Activated CD4-positive, alpha-beta T cell treated with anti-CD3 and anti-CD28 coated beads, Interleukin-2, Interleukin-4, amounts not matched to agents 100 ng/mL and 50 ng/mL, durations not matched to agents 16 hours and 8 hours (primary cell): ENCODE results near the gene IL18BP.

ENCODE experiments used
- DNase-seq: peaks from one replicate; pipeline ENCODE4 v3.0.0-alpha.2; 2020; ENCODE audit warnings: low spot score

IL18BP gene

GRCh38 chr11:71996946-71997345 is 1.8 kb upstream of the IL18BP start:
- DNase-seq: no peak

- no peak for DNase-seq
Measured at GRCh38 chr11:71997594-71997993, 1.1 kb upstream of the IL18BP start.

- no peak for DNase-seq
Measured at GRCh38 chr11:71998061-71998460, 648 bp upstream of the IL18BP start.

- no peak for DNase-seq
Measured at GRCh38 chr11:71999362-71999761, 653 bp downstream of the IL18BP start.

- no peak for DNase-seq
Measured at GRCh38 chr11:71999798-72000197, 1.1 kb downstream of the IL18BP start.

GRCh38 chr11:72000202-72000867 is 1.6 kb downstream of the IL18BP start:
- DNase-seq: no peak

- no peak for DNase-seq
Measured at GRCh38 chr11:72001285-72001684, 2.6 kb downstream of the IL18BP start.

- no peak for DNase-seq
Measured at GRCh38 chr11:72001834-72002591, 3.3 kb downstream of the IL18BP start.

GRCh38 chr11:72002841-72003775 is 4.4 kb downstream of the IL18BP start:
- no peak for DNase-seq

- no peak for DNase-seq
Measured at GRCh38 chr11:72003776-72004171, 5.1 kb downstream of the IL18BP start.

GRCh38 chr11:72004515-72005346 is 6.0 kb downstream of the IL18BP start:
- DNase-seq: no peak

GRCh38 chr11:72005347-72006260 is 6.9 kb downstream of the IL18BP start:
- no peak for DNase-seq

GRCh38 chr11:72006309-72007088 is 7.8 kb downstream of the IL18BP start:
- DNase-seq: no peak

- no peak for DNase-seq
Measured at GRCh38 chr11:72007089-72007476, 8.4 kb downstream of the IL18BP start.

- DNase-seq: no peak
Measured at GRCh38 chr11:72007587-72007986, 8.9 kb downstream of the IL18BP start.

- DNase-seq: no peak
Measured at GRCh38 chr11:72008728-72009127, 10.0 kb downstream of the IL18BP start.

- DNase-seq: no peak
Measured at GRCh38 chr11:72009156-72009555, 10.4 kb downstream of the IL18BP start.

GRCh38 chr11:72010529-72011233 is 12.0 kb downstream of the IL18BP start:
- DNase-seq: no peak

GRCh38 chr11:72012091-72012630 is 13.5 kb downstream of the IL18BP start:
- no peak for DNase-seq
